Caco-2 (cell line): Measurements from ENCODE around the gene OOSP1. TPM values are rescaled to one million over a fixed set of nuclear protein-coding genes. Genes with fewer than 3 reads are reported as not detected.
"Not testable (repeated sequence)": the region's sequence is repeated elsewhere in the genome, so short reads cannot be mapped to it uniquely, and the experiment has no call there.

ENCODE experiments used
- BruUV-seq: library from RNA; stranded (reverse); fragments of 400-500 nt; replicated peaks from 2 replicates; lab custom pipeline; 2021; lab: Mats Ljungman, UMichigan
- CTCF ChIA-PET: fragments of 300-600 bp; sonication (Branson Sonifier 250); formaldehyde crosslinking; loops from one replicate; lab custom pipeline; 2022; ENCODE audit warnings: antibody characterized with exemption; lab: Charles Lee
- POLR2A ChIA-PET: fragments of 300-600 bp; sonication (Branson Sonifier 250); formaldehyde crosslinking; loops from one replicate; lab custom pipeline; 2022; ENCODE audit warnings: antibody characterized with exemption; lab: Charles Lee
- DNase-seq, 2 experiments: peaks; one replicate each; pipeline versions ENCODE4 v3.0.0 to v3.0.0-alpha.2; 2020 to 2022
- H3K27me3 ChIP-seq: replicated peaks from 2 replicates; pipeline ENCODE4 v1.6.0; 2011; ENCODE audit warnings: low read length; ENCODE audit not compliant: control insufficient read depth, insufficient read depth
- H3K36me3 ChIP-seq: 2 replicates; pipeline ENCODE4 v1.5.1; 2011; ENCODE audit warnings: low read length; ENCODE audit not compliant: control insufficient read depth, insufficient read depth
- H3K4me1 ChIP-seq: fragments of 250-450 bp; sonication (Bioruptor Pico); 2 replicates; pipeline ENCODE4 v1.5.1; 2020; ENCODE audit warnings: mild to moderate bottlenecking
- H3K4me3 ChIP-seq: 2 replicates; pipeline ENCODE4 v1.5.1; 2011; ENCODE audit warnings: low read depth, mild to moderate bottlenecking, control low read depth, low read length
- H3K9me3 ChIP-seq: fragments of 250-450 bp; sonication (Bioruptor Pico); 2 replicates; pipeline ENCODE4 v1.5.1; 2020; ENCODE audit warnings: mild to moderate bottlenecking, moderate library complexity
- H3K27ac Mint-ChIP-seq: one replicate; pipeline ENCODE4 v1.8.0; 2022; ENCODE audit warnings: mixed read lengths; ENCODE audit not compliant: unreplicated experiment
- H3K27me3 Mint-ChIP-seq: one replicate; pipeline ENCODE4 v1.8.0; 2022; ENCODE audit warnings: mixed read lengths; ENCODE audit not compliant: insufficient read depth, unreplicated experiment
- H3K36me3 Mint-ChIP-seq: one replicate; pipeline ENCODE4 v1.8.0; 2022; ENCODE audit warnings: mild to moderate bottlenecking, mixed read lengths; ENCODE audit not compliant: insufficient read depth, unreplicated experiment
- H3K4me1 Mint-ChIP-seq: one replicate; pipeline ENCODE4 v1.8.0; 2022; ENCODE audit warnings: low read depth, mixed read lengths; ENCODE audit not compliant: unreplicated experiment
- H3K4me3 Mint-ChIP-seq: one replicate; pipeline ENCODE4 v1.8.0; 2022; ENCODE audit warnings: mild to moderate bottlenecking, moderate library complexity, mixed read lengths; ENCODE audit not compliant: unreplicated experiment
- H3K9me3 Mint-ChIP-seq: one replicate; pipeline ENCODE4 v1.8.0; 2022; ENCODE audit warnings: mixed read lengths; ENCODE audit not compliant: unreplicated experiment
- intact Hi-C: fragments of 100-400 bp; cut with micrococcal nuclease; formaldehyde crosslinking; loops from one replicate; pipeline ENCODE4 v1.10.0; 2022; ENCODE audit not compliant: unreplicated experiment
- total RNA-seq: library from RNA; stranded (reverse); gene quantifications from 2 replicates; pipeline ENCODE4 v1.2.3, GENCODE V29; 2022
- TF ChIP-seq, protein P1 (sequence below), 2 experiments: fragments of 200-600 bp in 1 of 2; IDR thresholded peaks; 1 replicate in 1 of 2; 2 replicates in 1 of 2; pipeline versions ENCODE4 v1.5.1 to v1.8.0; 2011 to 2022; ENCODE audit warnings: antibody characterized with exemption in 1 of 2, control low read depth in 1 of 2, inconsistent platforms in 1 of 2, low read depth in 1 of 2, low read length in 1 of 2, mild to moderate bottlenecking in 1 of 2, moderate library complexity in 1 of 2; ENCODE audit not compliant: insufficient read depth in 1 of 2, severe bottlenecking in 1 of 2, unreplicated experiment in 1 of 2

Gene OOSP1
- total RNA-seq, 1 experiment from 2014 or later = not detected

GRCh38 chr11:59968395-59968783, 30.2 kb downstream of the OOSP1 start:
- H3K4me3 ChIP-seq = no peak overlapping the region
- POLR2A ChIA-PET = no interaction called here
- H3K27me3 ChIP-seq = no peaks in the 10 kb centered on the region
- H3K4me3 Mint-ChIP-seq = no peak overlapping the region
- H3K9me3 Mint-ChIP-seq = no peaks in the 10 kb centered on the region
- intact Hi-C loops = loop anchor here (10.0 kb wide), 1 partner anchor 166 kb away; no protein-coding TSS in a partner anchor
- H3K4me1 ChIP-seq = no peaks in the 10 kb centered on the region
- H3K36me3 ChIP-seq = no peaks in the 10 kb centered on the region
- no peaks in the 10 kb centered on the region for H3K27me3 Mint-ChIP-seq
- no peak for DNase-seq
- no peaks in the 10 kb centered on the region for H3K4me1 Mint-ChIP-seq
- TF ChIP-seq, protein P1, sequence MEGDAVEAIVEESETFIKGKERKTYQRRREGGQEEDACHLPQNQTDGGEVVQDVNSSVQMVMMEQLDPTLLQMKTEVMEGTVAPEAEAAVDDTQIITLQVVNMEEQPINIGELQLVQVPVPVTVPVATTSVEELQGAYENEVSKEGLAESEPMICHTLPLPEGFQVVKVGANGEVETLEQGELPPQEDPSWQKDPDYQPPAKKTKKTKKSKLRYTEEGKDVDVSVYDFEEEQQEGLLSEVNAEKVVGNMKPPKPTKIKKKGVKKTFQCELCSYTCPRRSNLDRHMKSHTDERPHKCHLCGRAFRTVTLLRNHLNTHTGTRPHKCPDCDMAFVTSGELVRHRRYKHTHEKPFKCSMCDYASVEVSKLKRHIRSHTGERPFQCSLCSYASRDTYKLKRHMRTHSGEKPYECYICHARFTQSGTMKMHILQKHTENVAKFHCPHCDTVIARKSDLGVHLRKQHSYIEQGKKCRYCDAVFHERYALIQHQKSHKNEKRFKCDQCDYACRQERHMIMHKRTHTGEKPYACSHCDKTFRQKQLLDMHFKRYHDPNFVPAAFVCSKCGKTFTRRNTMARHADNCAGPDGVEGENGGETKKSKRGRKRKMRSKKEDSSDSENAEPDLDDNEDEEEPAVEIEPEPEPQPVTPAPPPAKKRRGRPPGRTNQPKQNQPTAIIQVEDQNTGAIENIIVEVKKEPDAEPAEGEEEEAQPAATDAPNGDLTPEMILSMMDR (IDR thresholded peaks at IDR 0.05; ENCODE audit: insufficient read depth in 1 of 2, low read depth in 1 of 2, low read length in 1 of 2, severe bottlenecking in 1 of 2, unreplicated experiment in 1 of 2) = no peak
- CTCF ChIA-PET = no interaction called here
- no peaks in the 10 kb centered on the region for H3K9me3 ChIP-seq
- no peaks in the 10 kb centered on the region for H3K36me3 Mint-ChIP-seq
- H3K27ac Mint-ChIP-seq = no peak overlapping the region
- BruUV-seq = no TSS peak

GRCh38 chr11:59973097-59973496, 34.9 kb downstream of the OOSP1 start:
- ChIA-PET CTCF (no interaction called here), POLR2A (no interaction called here)
- TF ChIP-seq, protein P1 (IDR thresholded peaks at IDR 0.05; ENCODE audit: insufficient read depth in 1 of 2, low read depth in 1 of 2, low read length in 1 of 2, severe bottlenecking in 1 of 2, unreplicated experiment in 1 of 2) = no peak
- Mint-ChIP-seq H3K4me3 (no peak overlapping the region), H3K36me3 (no peaks in the 10 kb centered on the region), H3K4me1 (no peaks in the 10 kb centered on the region), H3K27me3 (no peaks in the 10 kb centered on the region), H3K27ac (no peak overlapping the region), H3K9me3 (no peaks in the 10 kb centered on the region)
- no TSS peak for BruUV-seq
- Histone ChIP-seq H3K27me3 (no peaks in the 10 kb centered on the region), H3K36me3 (no peaks in the 10 kb centered on the region), H3K4me3 (no peak overlapping the region), H3K4me1 (no peaks in the 10 kb centered on the region), H3K9me3 (no peaks in the 10 kb centered on the region)
- no peak for DNase-seq
- intact Hi-C loops = no loop called here

GRCh38 chr11:59981106-59981770, 43.0 kb downstream of the OOSP1 start:
- intact Hi-C loops = loop anchor here (10.0 kb wide), 1 partner anchor 64 kb away; the partner anchor contains the start of gene OOSP2
- Mint-ChIP-seq H3K27ac (no peak overlapping the region), H3K4me3 (no peak overlapping the region), H3K27me3 (peaks cover 2% of the 10 kb centered on the region), H3K9me3 (peaks cover 10% of the 10 kb centered on the region), H3K4me1 (peaks cover 7% of the 10 kb centered on the region), H3K36me3 (no peaks in the 10 kb centered on the region)
- ChIA-PET POLR2A (no interaction called here), CTCF (no interaction called here)
- Histone ChIP-seq H3K9me3 (no peaks in the 10 kb centered on the region), H3K27me3 (no peaks in the 10 kb centered on the region), H3K4me1 (no peaks in the 10 kb centered on the region), H3K4me3 (no peak overlapping the region), H3K36me3 (no peaks in the 10 kb centered on the region)
- BruUV-seq = no TSS peak
- TF ChIP-seq, protein P1 (IDR thresholded peaks at IDR 0.05; ENCODE audit: insufficient read depth in 1 of 2, low read depth in 1 of 2, low read length in 1 of 2, severe bottlenecking in 1 of 2, unreplicated experiment in 1 of 2) = no peak
- no peak for DNase-seq

GRCh38 chr11:59982037-59982436, 43.8 kb downstream of the OOSP1 start:
- H3K4me3 ChIP-seq, H3K36me3 Mint-ChIP-seq, POLR2A ChIA-PET, H3K9me3 ChIP-seq, H3K27ac Mint-ChIP-seq, H3K9me3 Mint-ChIP-seq, H3K27me3 ChIP-seq, H3K36me3 ChIP-seq, H3K4me1 ChIP-seq, BruUV-seq, DNase-seq, H3K4me1 Mint-ChIP-seq, H3K27me3 Mint-ChIP-seq, CTCF ChIA-PET, H3K4me3 Mint-ChIP-seq: not testable (repeated sequence)
- intact Hi-C loops = loop anchor here (10.0 kb wide), 1 partner anchor 63 kb away; the partner anchor contains the start of gene OOSP2
